Stimulated activated CD8-positive, alpha-beta memory T cell treated with anti-CD3 and anti-CD28 coated beads, Interleukin-15, amount 100 ng/mL, for 24 hours (primary cell): ENCODE results near the gene CAMTA1.

Source experiments
- DNase-seq: peaks from one replicate; pipeline ENCODE4 v3.0.0-alpha.2; 2020; ENCODE audit warnings: low read depth

The CAMTA1 gene

DNA sequence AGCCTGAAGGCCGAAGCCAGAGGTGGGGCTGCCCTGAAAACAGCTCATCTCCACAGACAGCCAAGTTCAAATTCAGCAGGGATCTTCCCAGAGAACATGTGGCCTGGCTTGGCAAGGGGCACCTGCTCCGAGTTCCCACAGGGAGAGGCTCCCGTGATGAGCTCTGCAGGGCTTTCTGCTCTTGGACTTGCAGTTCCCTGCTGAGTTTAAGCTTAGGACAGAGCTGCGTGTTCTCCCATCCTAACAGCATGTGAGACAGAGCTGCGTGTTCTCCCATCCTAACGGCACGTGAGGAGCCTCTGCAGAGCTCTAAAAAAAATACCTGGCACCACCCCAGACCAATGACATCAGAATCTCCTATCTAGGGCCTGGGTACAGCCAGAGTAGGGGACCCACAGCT, 872.8 kb downstream of the CAMTA1 start:
- no peak for DNase-seq

GRCh38 chr1:7659514-7659913, 874.3 kb downstream of the CAMTA1 start:
- no peak for DNase-seq

DNA sequence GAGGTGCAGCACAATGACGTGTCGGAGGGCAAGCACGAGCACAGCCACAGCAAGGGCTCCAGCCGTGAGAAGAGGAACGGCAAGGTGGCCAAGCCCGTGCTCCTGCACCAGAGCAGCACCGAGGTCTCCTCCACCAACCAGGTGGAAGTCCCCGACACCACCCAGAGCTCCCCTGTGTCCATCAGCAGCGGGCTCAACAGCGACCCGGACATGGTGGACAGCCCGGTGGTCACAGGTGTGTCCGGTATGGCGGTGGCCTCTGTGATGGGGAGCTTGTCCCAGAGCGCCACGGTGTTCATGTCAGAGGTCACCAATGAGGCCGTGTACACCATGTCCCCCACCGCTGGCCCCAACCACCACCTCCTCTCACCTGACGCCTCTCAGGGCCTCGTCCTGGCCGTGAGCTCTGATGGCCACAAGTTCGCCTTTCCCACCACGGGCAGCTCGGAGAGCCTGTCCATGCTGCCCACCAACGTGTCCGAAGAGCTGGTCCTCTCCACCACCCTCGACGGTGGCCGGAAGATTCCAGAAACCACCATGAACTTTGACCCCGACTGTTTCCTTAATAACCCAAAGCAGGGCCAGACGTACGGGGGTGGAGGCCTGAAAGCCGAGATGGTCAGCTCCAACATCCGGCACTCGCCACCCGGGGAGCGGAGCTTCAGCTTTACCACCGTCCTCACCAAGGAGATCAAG, 878.3 kb downstream of the CAMTA1 start:
- no peak for DNase-seq

GRCh38 chr1:7664147-7664892, 879.1 kb downstream of the CAMTA1 start:
- DNase-seq = no peak

GRCh38 chr1:7664893-7665250, 879.6 kb downstream of the CAMTA1 start:
- DNase-seq = no peak

DNA sequence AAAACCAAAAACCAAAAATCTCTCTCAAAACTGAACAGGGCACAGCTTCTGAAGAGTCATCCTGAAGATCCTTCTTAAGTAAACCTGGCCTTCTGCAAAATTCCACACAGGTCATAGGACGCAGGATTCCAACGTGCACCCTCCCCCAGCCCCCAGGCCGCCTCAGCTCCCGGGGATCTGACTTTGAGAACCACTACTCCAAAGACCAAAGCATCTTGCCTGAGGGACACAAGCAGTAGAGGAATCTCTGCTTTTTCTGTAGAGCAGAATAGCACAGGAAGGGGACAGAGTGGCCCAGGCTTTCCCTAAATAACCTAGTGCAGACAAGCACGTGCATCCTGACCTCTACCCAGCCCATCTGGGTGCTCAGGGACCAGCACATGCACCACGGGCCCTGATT, 881.0 kb downstream of the CAMTA1 start:
- no peak for DNase-seq

DNA sequence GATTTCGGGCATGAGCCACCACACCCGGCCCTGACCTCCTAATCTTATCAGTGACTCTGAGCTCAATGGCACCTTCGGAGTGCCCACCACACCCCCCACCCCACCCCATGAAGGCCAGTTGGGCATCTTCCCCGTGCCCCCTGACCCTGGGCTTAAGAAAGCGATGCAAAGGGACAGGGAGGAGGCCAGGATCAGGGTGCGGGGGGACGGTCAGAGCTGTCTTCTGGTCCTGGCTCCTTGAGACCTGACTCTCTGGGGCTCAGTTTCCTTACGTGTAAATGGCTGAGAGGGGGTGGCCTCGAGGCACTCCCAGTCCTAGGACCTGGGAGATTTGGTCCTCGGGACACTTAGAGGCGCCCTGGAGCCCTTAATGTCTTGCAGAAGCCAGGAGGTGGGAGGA, 881.9 kb downstream of the CAMTA1 start:
- no peak for DNase-seq

DNA sequence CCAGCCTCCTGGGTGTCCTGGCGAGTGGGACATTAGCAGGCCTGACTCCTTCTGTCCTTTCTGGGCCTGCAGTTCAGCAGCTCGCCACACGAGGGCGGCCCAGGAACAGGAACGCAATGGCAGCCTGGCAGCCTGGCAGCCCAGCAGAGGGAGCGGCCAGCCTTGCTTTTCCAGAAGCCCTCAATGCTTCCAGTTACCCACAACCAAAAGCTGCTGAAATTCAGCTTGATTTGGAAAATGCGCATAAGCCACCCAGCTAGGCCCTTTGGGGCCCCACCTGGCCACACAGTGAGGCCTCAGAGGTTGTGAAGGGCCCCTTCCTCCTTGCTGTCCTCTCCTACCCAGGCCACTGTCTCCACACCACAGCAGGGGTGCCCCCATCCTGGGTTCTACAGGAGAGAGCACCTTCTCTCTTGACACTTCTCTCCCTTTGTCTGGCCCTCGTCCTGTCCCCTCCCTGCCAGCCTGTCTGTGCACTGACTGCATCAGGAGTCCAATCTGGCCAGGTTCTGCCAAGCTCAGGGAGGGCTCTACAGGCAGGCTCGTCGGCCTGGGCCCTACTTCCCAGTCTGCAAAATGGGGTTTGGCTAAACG, 882.5 kb downstream of the CAMTA1 start:
- peak; percentile 80 for DNase-seq

DNA sequence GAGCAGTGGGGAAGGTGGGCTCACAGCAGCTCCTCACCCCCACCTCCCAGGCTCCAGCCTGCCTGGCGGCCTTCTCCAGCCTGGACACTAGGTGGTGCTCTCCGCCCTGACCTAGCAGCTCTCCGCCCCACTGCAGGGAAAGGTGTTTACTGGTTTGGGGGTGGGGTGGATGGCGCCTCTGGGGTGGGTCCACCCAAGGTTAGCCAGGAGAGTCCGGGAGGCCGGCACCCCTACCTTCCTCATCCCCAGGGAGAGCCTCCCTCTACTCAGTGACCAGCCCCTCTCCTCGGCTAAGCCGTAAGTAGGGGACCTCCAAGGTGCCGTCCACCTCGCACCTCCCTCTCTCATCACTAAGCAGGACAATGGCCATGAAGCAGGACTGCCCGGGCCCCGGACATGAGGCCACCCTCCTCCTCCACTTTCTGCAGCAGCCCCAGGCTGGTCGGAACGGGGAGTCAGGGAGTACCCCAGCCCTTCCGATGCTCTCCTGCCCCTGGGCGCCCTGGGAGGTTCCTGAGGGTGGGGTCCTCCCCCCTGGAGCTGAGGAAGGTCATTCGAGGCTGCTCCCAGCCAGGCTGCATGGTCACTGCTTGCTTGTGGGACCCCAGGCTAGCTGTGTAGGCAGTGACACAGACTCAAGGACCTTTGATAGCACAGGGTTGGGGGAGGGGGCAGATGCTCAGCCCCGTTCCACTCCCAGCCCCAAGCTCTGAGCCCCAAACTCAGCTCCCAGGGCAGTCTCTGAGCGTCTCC, 884.5 kb downstream of the CAMTA1 start:
- peak; percentile 37 for DNase-seq

DNA sequence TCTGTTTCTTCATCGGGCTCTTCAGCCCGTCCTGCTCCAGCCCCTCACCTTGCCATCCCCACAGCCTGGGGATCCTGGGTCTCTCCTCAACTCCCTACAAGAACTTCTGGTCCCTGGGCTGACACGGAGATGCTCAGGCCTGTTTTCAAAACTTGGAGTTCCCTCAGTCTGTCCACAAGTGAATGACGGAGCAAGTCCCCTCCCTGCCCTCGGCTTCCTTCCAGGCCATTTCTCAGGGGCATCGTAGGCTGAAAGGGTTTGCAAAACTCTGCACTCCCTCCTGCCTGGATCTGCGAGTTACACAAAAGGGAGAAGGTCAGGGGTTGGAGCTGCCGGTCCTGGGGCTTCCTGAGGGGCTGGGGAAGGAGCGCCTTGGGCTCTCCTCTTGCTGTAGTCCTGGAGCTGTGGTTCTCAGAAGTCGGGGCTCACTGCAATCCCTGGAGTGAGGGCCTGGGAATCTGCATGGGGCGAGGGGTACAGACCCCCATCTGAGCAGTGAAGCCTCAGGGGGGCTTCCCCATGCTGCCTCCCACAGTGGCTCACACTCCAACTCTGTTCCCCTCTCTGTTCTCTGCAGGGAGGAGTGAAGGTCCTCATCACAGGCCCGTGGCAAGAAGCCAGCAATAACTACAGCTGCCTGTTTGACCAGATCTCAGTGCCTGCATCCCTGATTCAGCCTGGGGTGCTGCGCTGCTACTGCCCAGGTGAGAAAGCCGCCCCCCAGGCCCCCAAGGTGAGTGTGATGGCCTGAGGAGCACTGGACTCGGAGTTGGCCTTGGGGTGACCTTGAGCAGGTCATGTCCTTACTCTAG, 885.3 kb downstream of the CAMTA1 start:
- DNase-seq = no peak

DNA sequence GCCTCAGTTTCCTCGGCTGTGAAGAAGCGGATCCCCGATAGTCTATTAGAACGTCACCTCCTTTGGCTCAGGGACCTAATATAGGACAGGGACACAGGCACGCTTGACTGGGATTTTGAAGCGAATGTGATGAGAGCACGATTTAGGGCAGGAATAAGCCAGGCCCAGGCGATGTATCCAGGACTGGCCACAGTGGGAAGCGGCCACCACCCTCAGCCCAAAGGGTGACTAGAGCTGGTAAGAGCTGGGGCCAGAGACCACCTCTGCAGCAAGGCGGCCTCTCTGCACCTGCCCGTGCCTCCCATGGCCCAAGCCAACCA, 885.9 kb downstream of the CAMTA1 start:
- DNase-seq = no peak

GRCh38 chr1:7671676-7672075, 886.4 kb downstream of the CAMTA1 start:
- DNase-seq = no peak

GRCh38 chr1:7672864-7673263, 887.6 kb downstream of the CAMTA1 start:
- no peak for DNase-seq

- no peak for DNase-seq
Observed at GRCh38 chr1:7674972-7675371, 889.7 kb downstream of the CAMTA1 start.

DNA sequence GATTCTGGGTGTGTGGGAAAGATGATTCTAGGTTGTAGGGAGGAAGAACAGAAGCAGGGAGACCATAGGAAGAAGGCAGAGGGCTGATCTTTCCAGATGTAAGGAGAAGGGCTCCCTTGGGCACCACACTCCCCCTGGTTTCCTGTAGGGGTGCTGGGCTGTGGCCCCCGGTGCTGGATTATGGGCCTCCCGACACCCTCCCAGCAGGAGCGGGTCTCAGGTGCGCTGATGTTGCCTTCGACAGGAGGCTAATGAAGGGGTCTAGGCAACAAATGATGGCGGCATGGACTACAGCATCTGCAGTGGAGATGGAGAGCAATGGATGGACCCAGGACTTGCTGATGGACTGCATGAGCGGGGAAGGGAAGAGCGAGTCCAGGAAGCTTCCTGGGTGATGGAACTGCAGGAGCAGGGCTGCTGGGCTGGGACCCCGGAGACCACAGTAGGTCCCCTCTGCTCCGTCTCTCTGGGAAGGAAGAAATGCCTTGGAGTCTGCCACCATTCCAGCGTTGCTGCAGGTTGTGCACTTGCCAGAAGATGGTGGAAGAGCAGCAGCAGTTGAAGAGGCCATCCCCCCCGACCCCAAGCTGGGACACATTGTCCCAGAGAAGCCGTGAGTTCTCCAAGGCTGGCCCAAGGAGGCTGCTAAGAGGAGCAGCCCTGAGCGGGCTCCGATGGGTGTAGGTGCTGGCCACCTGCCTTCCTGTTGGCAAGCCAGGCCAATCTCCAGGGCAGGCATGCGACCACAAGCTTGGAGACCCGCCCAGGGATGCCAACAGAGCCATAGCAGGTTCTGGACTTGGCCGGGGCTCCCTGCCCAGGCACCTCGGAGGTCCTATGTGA, 890.4 kb downstream of the CAMTA1 start:
- DNase-seq = no peak

- no peak for DNase-seq
Observed at GRCh38 chr1:7676274-7676945, 891.2 kb downstream of the CAMTA1 start.

DNA sequence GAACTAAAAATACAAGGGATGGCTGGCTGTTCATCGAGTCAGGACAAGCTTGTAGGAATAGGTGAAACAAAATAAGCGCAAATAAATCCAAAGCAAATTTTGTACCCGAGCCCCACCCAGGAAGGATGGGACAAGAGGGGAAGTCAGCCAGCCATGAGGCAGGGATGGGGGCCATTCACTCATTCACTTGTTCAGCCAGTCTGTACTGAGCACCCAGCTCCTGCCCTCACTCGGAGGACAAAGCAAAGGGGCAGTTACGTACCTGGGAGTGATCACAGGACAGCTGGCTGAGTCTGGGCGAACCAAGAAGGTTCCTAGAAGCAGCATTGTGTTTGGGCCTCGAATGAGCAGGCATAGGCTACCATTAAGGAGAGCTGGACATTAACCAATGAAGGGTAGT, 891.9 kb downstream of the CAMTA1 start:
- DNase-seq = no peak

DNA sequence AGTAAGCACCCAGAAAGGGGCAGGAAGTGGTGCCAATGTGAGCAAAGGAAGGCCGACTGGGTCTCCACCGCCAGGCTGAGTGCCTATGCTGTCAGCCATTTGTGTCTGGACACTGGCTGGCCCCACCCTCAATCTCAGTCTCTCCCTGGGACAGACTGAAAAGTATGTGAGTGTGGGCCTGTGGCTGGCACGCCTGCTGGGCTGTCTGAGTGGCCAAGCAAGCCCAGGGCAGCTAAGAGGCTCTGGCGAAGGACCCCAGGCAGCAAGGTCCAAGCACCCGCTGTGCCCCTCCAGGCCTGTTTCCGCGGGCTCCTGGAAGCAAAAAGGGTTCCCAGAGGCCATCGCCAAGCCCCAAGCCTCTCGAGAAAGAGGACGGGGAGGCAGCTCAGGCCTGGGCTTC, 892.6 kb downstream of the CAMTA1 start:
- DNase-seq = no peak

GRCh38 chr1:7678491-7679158, 893.4 kb downstream of the CAMTA1 start:
- no peak for DNase-seq
